Neural cell (in vitro differentiated cells): Measurements from ENCODE around the gene ANKAR. TPM values are rescaled to one million over a fixed set of nuclear protein-coding genes. Genes with fewer than 3 reads are reported as not detected.

Experiments used
- H2AFZ ChIP-seq: fragments of 200-600, 300-800 bp; sonication (generic), shearing (Covaris generic); 2 replicates; pipeline ENCODE4 v1.6.0; 2014; ENCODE audit warnings: low read depth, mild to moderate bottlenecking, antibody characterized with exemption, low read length, moderate library complexity
- H3F3A ChIP-seq: fragments of 200-600 bp; shearing (Covaris generic); 2 replicates; pipeline ENCODE4 v1.6.1; 2016; ENCODE audit warnings: mild to moderate bottlenecking, moderate library complexity, mixed read lengths, antibody characterized with exemption, low read length; ENCODE audit not compliant: insufficient read depth, poor library complexity, severe bottlenecking
- H3K27ac ChIP-seq: fragments of 200-600, 300-800 bp; sonication (generic), shearing (Covaris generic); 2 replicates; pipeline ENCODE4 v1.5.1; 2014; ENCODE audit warnings: mild to moderate bottlenecking, low read length, moderate library complexity
- H3K27me3 ChIP-seq: fragments of 300-800, 200-600 bp; sonication (generic), shearing (Covaris generic); 2 replicates; pipeline ENCODE4 v1.6.0; 2014; ENCODE audit warnings: mild to moderate bottlenecking, low read depth, low read length, moderate library complexity; ENCODE audit not compliant: insufficient read depth
- H3K36me3 ChIP-seq: fragments of 300-800, 200-600 bp; sonication (generic), shearing (Covaris generic); 2 replicates; pipeline ENCODE4 v1.5.1; 2014; ENCODE audit warnings: mild to moderate bottlenecking, antibody characterized with exemption, low read length, moderate library complexity; ENCODE audit not compliant: insufficient read depth
- H3K4me2 ChIP-seq: fragments of 300-800, 200-600 bp; sonication (generic), shearing (Covaris generic); 2 replicates; pipeline ENCODE4 v1.6.0; 2014; ENCODE audit warnings: mild to moderate bottlenecking, low read length
- H3K4me3 ChIP-seq: fragments of 300-800, 200-600 bp; sonication (generic), shearing (Covaris generic); 2 replicates; pipeline ENCODE4 v1.5.1; 2014; ENCODE audit warnings: mild to moderate bottlenecking, low read length, moderate library complexity
- H3K79me2 ChIP-seq: fragments of 200-600 bp; shearing (Covaris generic); replicated peaks from 2 replicates; pipeline ENCODE4 v1.6.0; 2014; ENCODE audit warnings: mild to moderate bottlenecking, low read length, moderate library complexity; ENCODE audit not compliant: insufficient read depth
- H3K9ac ChIP-seq: fragments of 300-800, 200-600 bp; sonication (generic), shearing (Covaris generic); 2 replicates; pipeline ENCODE4 v1.6.1; 2016; ENCODE audit warnings: mild to moderate bottlenecking, low read length, mixed read lengths
- H3K9me2 ChIP-seq: fragments of 200-600 bp; shearing (Covaris generic); 2 replicates; pipeline ENCODE4 v1.6.1; 2016; ENCODE audit warnings: mild to moderate bottlenecking, low read length, mixed read lengths; ENCODE audit not compliant: insufficient read depth
- H3K9me3 ChIP-seq: fragments of 200-600, 300-800 bp; sonication (generic), shearing (Covaris generic); 2 replicates; pipeline ENCODE4 v1.6.1; 2016; ENCODE audit warnings: mild to moderate bottlenecking, mixed run types, low read length, moderate library complexity, mixed read lengths
- H4K20me1 ChIP-seq: fragments of 200-600 bp; shearing (Covaris generic); 2 replicates; pipeline ENCODE4 v1.6.1; 2016; ENCODE audit warnings: mild to moderate bottlenecking, mixed run types; ENCODE audit not compliant: insufficient read depth
- CTCF ChIP-seq: fragments of 450-650 bp; IDR thresholded peaks from 2 replicates; pipeline ENCODE4 v1.5.1; 2014; ENCODE audit warnings: antibody characterized with exemption, mild to moderate bottlenecking, moderate library complexity; ENCODE audit not compliant: poor library complexity, severe bottlenecking
- EP300 ChIP-seq: fragments of 450-650 bp; conservative IDR thresholded peaks from 2 replicates; pipeline ENCODE4 v1.6.1; 2014; ENCODE audit warnings: antibody characterized with exemption, mild to moderate bottlenecking, moderate library complexity; ENCODE audit not compliant: poor library complexity, severe bottlenecking
- EZH2 ChIP-seq: fragments of 200-600, 300-800 bp; shearing (Covaris generic), sonication (generic); IDR thresholded peaks from 2 replicates; pipeline ENCODE4 v1.6.1; 2014; ENCODE audit warnings: antibody characterized with exemption, low read length, borderline replicate concordance, mild to moderate bottlenecking; ENCODE audit not compliant: insufficient read depth, poor library complexity, severe bottlenecking
- MXI1 ChIP-seq: fragments of 450-650 bp; conservative IDR thresholded peaks from 2 replicates; pipeline ENCODE4 v1.6.1; 2014; ENCODE audit warnings: antibody characterized with exemption, mild to moderate bottlenecking; ENCODE audit not compliant: poor library complexity, severe bottlenecking
- POLR2AphosphoS5 ChIP-seq: IDR thresholded peaks from 2 replicates; pipeline ENCODE4 v1.6.1; 2012
- RAD21 ChIP-seq: fragments of 450-650 bp; conservative IDR thresholded peaks from 2 replicates; pipeline ENCODE4 v1.6.1; 2014; ENCODE audit warnings: antibody characterized with exemption, mild to moderate bottlenecking, moderate library complexity
- REST ChIP-seq: IDR thresholded peaks from 2 replicates; pipeline ENCODE4 v1.6.1; 2012; ENCODE audit warnings: borderline replicate concordance
- SMC3 ChIP-seq: fragments of 450-650 bp; conservative IDR thresholded peaks from 2 replicates; pipeline ENCODE4 v1.6.1; 2014; ENCODE audit warnings: antibody characterized with exemption, mild to moderate bottlenecking, moderate library complexity; ENCODE audit not compliant: poor library complexity
- TAF1 ChIP-seq: IDR thresholded peaks from 2 replicates; pipeline ENCODE4 v1.6.1; 2012; ENCODE audit warnings: low read depth
- polyA plus RNA-seq: library from polyadenylated mRNA; depleted of rRNA; stranded (reverse); fragments of >200 nt; gene quantifications from 2 replicates; pipeline ENCODE4 v1.2.3, GENCODE V29; 2014

The ANKAR gene
- polyA plus RNA-seq, 1 donor from 2014 or later = 7.4 TPM

- no peaks in the 10 kb centered on the region for H3K9me2 ChIP-seq
- H3K36me3 ChIP-seq = peaks cover 4% of the 10 kb centered on the region
- no peak overlapping the region for H2AFZ ChIP-seq
- H3K79me2 ChIP-seq = no peaks in the 10 kb centered on the region
- no peak overlapping the region for H3K27ac ChIP-seq
- H3K27me3 ChIP-seq = no peaks in the 10 kb centered on the region
- no peak overlapping the region for H3K9ac ChIP-seq
- TF ChIP-seq SMC3 (no peak), EZH2 (no peak), EP300 (no peak), RAD21 (no peak), MXI1 (no peak), TAF1 (no peak), REST (no peak)
- H3K9me3 ChIP-seq = no peaks in the 10 kb centered on the region
- no peak overlapping the region for H3K4me3 ChIP-seq
- no peaks in the 10 kb centered on the region for H3F3A ChIP-seq
- H3K4me2 ChIP-seq = no peak overlapping the region
- no peaks in the 10 kb centered on the region for H4K20me1 ChIP-seq
These were observed 653 bp upstream of the ANKAR start for GRCh38 chr2:189673661-189674373.

- Histone ChIP-seq H4K20me1 (no peaks in the 10 kb centered on the region), H3K4me2 (no peak overlapping the region), H3K9me3 (no peaks in the 10 kb centered on the region), H3K9me2 (no peaks in the 10 kb centered on the region), H3K79me2 (no peaks in the 10 kb centered on the region), H2AFZ (no peak overlapping the region), H3K36me3 (no peaks in the 10 kb centered on the region), H3K27me3 (no peaks in the 10 kb centered on the region), H3K9ac (no peak overlapping the region), H3K4me3 (no peak overlapping the region), H3K27ac (no peak overlapping the region), H3F3A (no peaks in the 10 kb centered on the region)
- TF ChIP-seq CTCF (no peak), SMC3 (no peak), EP300 (no peak), POLR2AphosphoS5 (no peak), EZH2 (no peak), RAD21 (no peak), MXI1 (no peak), REST (no peak), TAF1 (no peak)
These were observed 2.0 kb downstream of the ANKAR start for GRCh38 chr2:189676471-189676870.
